A673 (cell line): ENCODE measurements around the gene POLR1D. TPM values are rescaled to one million over a fixed set of nuclear protein-coding genes. Genes with fewer than 3 reads are reported as not detected.

Experiments
- BruUV-seq: library from RNA; stranded (reverse); fragments of 400-500 nt; replicated peaks from 2 replicates; lab custom pipeline; 2021; lab: Mats Ljungman, UMichigan
- CTCF ChIA-PET: fragments of 300-600 bp; sonication (Branson Sonifier 250); formaldehyde crosslinking; loops from one replicate; lab custom pipeline; 2022; ENCODE audit warnings: antibody characterized with exemption; lab: Charles Lee
- POLR2A ChIA-PET: fragments of 300-600 bp; sonication (Branson Sonifier 250); formaldehyde crosslinking; loops from one replicate; lab custom pipeline; 2022; ENCODE audit warnings: antibody characterized with exemption; ENCODE audit not compliant: low non-redundant PET; lab: Charles Lee
- DNase-seq: peaks from one replicate; pipeline ENCODE4 v3.0.0-alpha.2; 2015; ENCODE audit warnings: low spot score
- H3K27ac ChIP-seq: fragments of 200-600 bp; sonication (generic); 2 replicates; pipeline ENCODE4 v1.5.1; 2016; ENCODE audit warnings: mixed run types, low read depth, mild to moderate bottlenecking, mixed read lengths, antibody characterized with exemption, low read length; ENCODE audit not compliant: poor library complexity, severe bottlenecking
- H3K27me3 ChIP-seq: fragments of 200-600 bp; sonication (generic); replicated peaks from 2 replicates; pipeline ENCODE4 v1.6.1; 2017; ENCODE audit warnings: mixed run types, low read depth, mild to moderate bottlenecking, mixed read lengths, antibody characterized with exemption, low read length; ENCODE audit not compliant: insufficient read depth, poor library complexity
- H3K36me3 ChIP-seq: fragments of 200-600 bp; sonication (generic); 2 replicates; pipeline ENCODE4 v1.6.1; 2016; ENCODE audit warnings: mixed run types, mild to moderate bottlenecking, mixed read lengths, antibody characterized with exemption, low read length; ENCODE audit not compliant: insufficient read depth, poor library complexity, severe bottlenecking
- H3K4me1 ChIP-seq: fragments of 200-600 bp; sonication (generic); 2 replicates; pipeline ENCODE4 v1.6.1; 2017; ENCODE audit warnings: mixed run types, mild to moderate bottlenecking, mixed read lengths, antibody characterized with exemption, low read length; ENCODE audit not compliant: insufficient read depth, poor library complexity, severe bottlenecking
- H3K4me3 ChIP-seq: fragments of 200-600 bp; sonication (generic); 2 replicates; pipeline ENCODE4 v1.5.1; 2016; ENCODE audit warnings: low read depth, mixed run types, mild to moderate bottlenecking, mixed read lengths, low read length; ENCODE audit not compliant: poor library complexity, severe bottlenecking
- H3K9me3 ChIP-seq: fragments of 200-600 bp; sonication (generic); 2 replicates; pipeline ENCODE4 v1.6.1; 2016; ENCODE audit warnings: mixed run types, low read depth, mild to moderate bottlenecking, mixed read lengths, antibody characterized with exemption, low read length; ENCODE audit not compliant: poor library complexity, severe bottlenecking
- EZH2 ChIP-seq: fragments of 200-600 bp; sonication (generic); IDR thresholded peaks from 2 replicates; pipeline ENCODE4 v1.6.1; 2017; ENCODE audit warnings: borderline replicate concordance, low read depth, mild to moderate bottlenecking, mixed read lengths, antibody characterized with exemption, low read length; ENCODE audit not compliant: poor library complexity, severe bottlenecking
- intact Hi-C: fragments of 100-400 bp; cut with micrococcal nuclease; formaldehyde crosslinking; loops from one replicate; pipeline ENCODE4 v1.10.0; 2022; ENCODE audit not compliant: unreplicated experiment
- total RNA-seq: library from RNA; stranded (reverse); gene quantifications from 2 replicates; pipeline ENCODE4 v1.2.3, GENCODE V29; 2021
- TF ChIP-seq, protein P1 (sequence below): fragments of 300-800, 200-600 bp; sonication (generic); conservative IDR thresholded peaks from 2 replicates; pipeline ENCODE4 v1.5.1; 2017; ENCODE audit warnings: low read depth, mild to moderate bottlenecking, antibody characterized with exemption, low read length, moderate library complexity, mixed read lengths

POLR1D gene
- total RNA-seq, 1 experiment from 2014 or later = 116 TPM

DNA sequence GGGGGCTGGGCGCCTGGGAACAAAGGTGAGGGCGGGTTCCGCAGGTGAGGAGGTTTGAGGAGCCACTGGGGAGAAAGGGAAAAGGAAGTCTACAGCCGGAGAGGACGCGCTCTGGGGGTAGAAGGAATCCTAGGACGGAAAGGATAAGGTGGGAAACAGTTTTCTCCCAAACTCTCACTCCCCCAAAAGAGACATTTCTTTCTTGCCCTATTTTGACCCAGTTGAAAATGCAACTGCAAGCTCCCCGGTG lies 651 bp upstream of the POLR1D start:
- TF ChIP-seq, protein P1, sequence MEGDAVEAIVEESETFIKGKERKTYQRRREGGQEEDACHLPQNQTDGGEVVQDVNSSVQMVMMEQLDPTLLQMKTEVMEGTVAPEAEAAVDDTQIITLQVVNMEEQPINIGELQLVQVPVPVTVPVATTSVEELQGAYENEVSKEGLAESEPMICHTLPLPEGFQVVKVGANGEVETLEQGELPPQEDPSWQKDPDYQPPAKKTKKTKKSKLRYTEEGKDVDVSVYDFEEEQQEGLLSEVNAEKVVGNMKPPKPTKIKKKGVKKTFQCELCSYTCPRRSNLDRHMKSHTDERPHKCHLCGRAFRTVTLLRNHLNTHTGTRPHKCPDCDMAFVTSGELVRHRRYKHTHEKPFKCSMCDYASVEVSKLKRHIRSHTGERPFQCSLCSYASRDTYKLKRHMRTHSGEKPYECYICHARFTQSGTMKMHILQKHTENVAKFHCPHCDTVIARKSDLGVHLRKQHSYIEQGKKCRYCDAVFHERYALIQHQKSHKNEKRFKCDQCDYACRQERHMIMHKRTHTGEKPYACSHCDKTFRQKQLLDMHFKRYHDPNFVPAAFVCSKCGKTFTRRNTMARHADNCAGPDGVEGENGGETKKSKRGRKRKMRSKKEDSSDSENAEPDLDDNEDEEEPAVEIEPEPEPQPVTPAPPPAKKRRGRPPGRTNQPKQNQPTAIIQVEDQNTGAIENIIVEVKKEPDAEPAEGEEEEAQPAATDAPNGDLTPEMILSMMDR = no peak
- no peak for TF ChIP-seq EZH2
- no TSS peak for BruUV-seq
- POLR2A ChIA-PET = interaction anchor here (0.6 to 0.7 kb wide), 2 partner anchors 15 to 18 kb away, joined by 3 to 4 read pairs; no protein-coding TSS in a partner anchor

DNA sequence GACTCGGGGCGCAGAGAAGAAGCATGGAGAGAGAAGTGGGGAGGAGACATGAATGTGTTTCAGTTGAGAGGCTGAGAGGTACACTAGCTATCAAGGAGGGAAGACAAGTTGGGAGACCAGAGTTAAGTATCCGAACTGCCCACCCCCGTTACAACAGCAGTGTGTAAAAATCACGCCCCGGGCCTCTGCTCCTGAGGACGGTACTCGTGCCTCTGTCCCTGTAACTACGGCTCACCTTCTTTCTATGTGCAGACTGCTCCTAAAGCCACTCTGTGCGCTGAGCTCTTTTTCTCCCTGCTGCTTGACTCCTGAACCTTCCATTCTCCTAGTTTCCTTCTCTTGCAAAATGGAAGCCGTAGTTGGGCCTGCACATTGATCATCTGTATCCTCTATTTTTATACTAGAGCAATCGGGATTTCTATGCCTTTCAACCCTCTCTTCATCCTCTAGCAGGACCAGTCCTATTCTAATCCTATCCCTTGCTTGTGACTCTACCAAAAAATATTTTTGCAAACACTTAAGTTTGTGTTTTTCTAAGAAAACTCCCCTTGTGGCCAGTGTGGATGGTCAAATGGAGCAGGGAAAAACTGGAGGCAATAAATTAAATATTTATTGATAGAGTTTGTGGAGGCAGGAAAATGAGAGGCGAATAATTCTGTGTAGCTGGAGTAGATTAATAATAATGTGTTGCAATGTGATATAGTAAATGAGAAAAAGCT lies 569 bp downstream of the POLR1D start:
- no TSS peak for BruUV-seq
- ChIA-PET POLR2A (no interaction called here), CTCF (no interaction called here)
- peak overlapping the region; percentile 96 for H3K4me3 ChIP-seq
- peaks cover 15% of the 10 kb centered on the region for H3K4me1 ChIP-seq
- DNase-seq = peak; percentile 29
- TF ChIP-seq EZH2 = no peak
- TF ChIP-seq, protein P1 = no peak; the same call in 1 of the 2 replicates
- no peaks in the 10 kb centered on the region for H3K9me3 ChIP-seq
- H3K27me3 ChIP-seq = no peaks in the 10 kb centered on the region
- intact Hi-C loops = no loop called here
- peaks cover 23% of the 10 kb centered on the region for H3K36me3 ChIP-seq
- peak overlapping the region; percentile 90 for H3K27ac ChIP-seq

More for the DNA sequence above, 651 bp upstream of the POLR1D start:
- peaks cover 23% of the 10 kb centered on the region for H3K36me3 ChIP-seq
- intact Hi-C loops = no loop called here
- H3K4me1 ChIP-seq = peaks cover 15% of the 10 kb centered on the region
- CTCF ChIA-PET = interaction anchor here (0.9 kb wide), 1 partner anchor 14 kb away, joined by 3 read pairs; no protein-coding TSS in a partner anchor
- peak; percentile 57 for DNase-seq
- H3K27ac ChIP-seq = peak overlapping the region; percentile 90
- H3K9me3 ChIP-seq = no peaks in the 10 kb centered on the region
- H3K27me3 ChIP-seq = no peaks in the 10 kb centered on the region
- peak overlapping the region; percentile 96 for H3K4me3 ChIP-seq

DNA sequence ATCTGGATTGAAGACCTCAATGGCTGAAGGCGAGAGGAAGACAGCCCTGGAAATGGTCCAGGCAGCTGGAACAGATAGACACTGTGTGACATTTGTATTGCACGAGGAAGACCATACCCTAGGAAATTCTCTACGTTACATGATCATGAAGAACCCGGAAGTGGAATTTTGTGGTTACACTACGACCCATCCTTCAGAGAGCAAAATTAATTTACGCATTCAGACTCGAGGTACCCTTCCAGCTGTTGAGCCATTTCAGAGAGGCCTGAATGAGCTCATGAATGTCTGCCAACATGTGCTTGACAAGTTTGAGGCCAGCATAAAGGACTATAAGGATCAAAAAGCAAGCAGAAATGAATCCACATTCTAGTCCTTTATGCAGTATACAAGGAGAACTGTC lies 1.2 kb downstream of the POLR1D start:
- BruUV-seq = TSS peak; percentile 64
- TF ChIP-seq, protein P1 = no peak
- TF ChIP-seq EZH2 = no peak
- no peak overlapping the region for H3K27ac ChIP-seq
- H3K4me3 ChIP-seq = peak overlapping the region; percentile 96
- peaks cover 15% of the 10 kb centered on the region for H3K4me1 ChIP-seq
- intact Hi-C loops = no loop called here
- no peaks in the 10 kb centered on the region for H3K27me3 ChIP-seq
- H3K36me3 ChIP-seq = peaks cover 23% of the 10 kb centered on the region
- DNase-seq = no peak
- ChIA-PET CTCF (no interaction called here), POLR2A (no interaction called here)
- H3K9me3 ChIP-seq = no peaks in the 10 kb centered on the region
